IMR-90 (cell line): ENCODE data around the gene IL16. TPM values are rescaled to one million over a fixed set of nuclear protein-coding genes. Genes with fewer than 3 reads are reported as not detected.

Experiments
- ATAC-seq: fragments of 200-7000 bp; cut with Tn5 transposase; 2 replicates; pipeline ENCODE4 v1.9.1; 2020; ENCODE audit warnings: low read depth, mild to moderate bottlenecking, moderate library complexity
- BruUV-seq: library from RNA; stranded (reverse); fragments of 400-500 nt; replicated peaks from 2 replicates; lab custom pipeline; 2021; lab: Mats Ljungman, UMichigan
- CTCF ChIA-PET: fragments of 300-600 bp; formaldehyde crosslinking; extraction: SDS; loops from one replicate; lab custom pipeline; 2021; ENCODE audit warnings: antibody characterized with exemption; lab: Yijun Ruan, JAX
- POLR2A ChIA-PET: fragments of 300-600 bp; sonication (Branson Sonifier 250); formaldehyde crosslinking; loops from one replicate; lab custom pipeline; 2022; ENCODE audit warnings: antibody characterized with exemption; ENCODE audit not compliant: unreplicated experiment; lab: Charles Lee
- DNase-seq: peaks from one replicate; pipeline ENCODE4 v3.0.0; 2013
- H2AFZ ChIP-seq: replicated peaks from 2 replicates; pipeline ENCODE3; 2013; ENCODE audit warnings: low read length, mild to moderate bottlenecking; ENCODE audit not compliant: poor library complexity
- H2AK5ac ChIP-seq: 2 replicates; pipeline ENCODE4 v1.6.1; 2013; ENCODE audit warnings: low read depth, low read length, inconsistent platforms
- H2AK9ac ChIP-seq: replicated peaks from 2 replicates; pipeline ENCODE3; 2013; ENCODE audit warnings: mild to moderate bottlenecking, low read depth, low read length, moderate library complexity; ENCODE audit not compliant: poor library complexity
- H2BK120ac ChIP-seq: 2 replicates; pipeline ENCODE4 v1.6.1; 2013; ENCODE audit warnings: low read depth, low read length, inconsistent platforms
- H2BK15ac ChIP-seq: 3 replicates; pipeline ENCODE4 v1.6.1; 2013; ENCODE audit warnings: low read depth, low read length, inconsistent platforms
- H2BK20ac ChIP-seq: 2 replicates; pipeline ENCODE4 v1.6.1; 2013; ENCODE audit warnings: low read depth, mild to moderate bottlenecking, inconsistent platforms, low read length, moderate library complexity
- H2BK5ac ChIP-seq: 2 replicates; pipeline ENCODE4 v1.6.1; 2013; ENCODE audit warnings: mild to moderate bottlenecking, low read depth, low read length, inconsistent platforms; ENCODE audit not compliant: poor library complexity, severe bottlenecking
- H3K14ac ChIP-seq: replicated peaks from 2 replicates; pipeline ENCODE4 v1.6.1; 2013; ENCODE audit warnings: low read depth, low read length, inconsistent platforms
- H3K18ac ChIP-seq: 2 replicates; pipeline ENCODE4 v1.6.1; 2013; ENCODE audit warnings: low read depth, low read length, control low read depth
- H3K23ac ChIP-seq: 2 replicates; pipeline ENCODE4 v1.6.1; 2013; ENCODE audit warnings: low read depth, low read length, inconsistent platforms
- H3K27ac ChIP-seq: 2 replicates; pipeline ENCODE4 v1.5.1; 2013; ENCODE audit warnings: mild to moderate bottlenecking, control low read depth, low read length; ENCODE audit not compliant: insufficient read depth
- H3K27me3 ChIP-seq: 2 replicates; pipeline ENCODE4 v1.6.1; 2013; ENCODE audit warnings: low read length; ENCODE audit not compliant: control insufficient read depth, insufficient read depth
- H3K36me3 ChIP-seq: 2 replicates; pipeline ENCODE4 v1.6.1; 2013; ENCODE audit warnings: low read length, mixed read lengths; ENCODE audit not compliant: control insufficient read depth, insufficient read depth
- H3K4ac ChIP-seq: 2 replicates; pipeline ENCODE4 v1.6.1; 2013; ENCODE audit warnings: low read depth, low read length, inconsistent platforms
- H3K4me1 ChIP-seq: 2 replicates; pipeline ENCODE4 v1.6.1; 2013; ENCODE audit warnings: low read length, mixed read lengths; ENCODE audit not compliant: control insufficient read depth, insufficient read depth
- H3K4me2 ChIP-seq: 2 replicates; pipeline ENCODE4 v1.6.1; 2013; ENCODE audit warnings: low read depth, mild to moderate bottlenecking, control low read depth, low read length, moderate library complexity
- H3K4me3 ChIP-seq: 2 replicates; pipeline ENCODE4 v1.5.1; 2013; ENCODE audit warnings: low read depth, mild to moderate bottlenecking, control low read depth, low read length, moderate library complexity; ENCODE audit not compliant: insufficient read depth
- H3K56ac ChIP-seq: 2 replicates; pipeline ENCODE4 v1.6.1; 2013; ENCODE audit warnings: low read length, inconsistent platforms; ENCODE audit not compliant: insufficient read depth; ENCODE audit errors: extremely low read depth
- H3K79me1 ChIP-seq, 2 experiments: 2 replicates each; pipeline ENCODE4 v1.6.1; 2013; ENCODE audit warnings: low read length in 2 of 2, inconsistent platforms in 1 of 2, low read depth in 1 of 2
- H3K9ac ChIP-seq: 2 replicates; pipeline ENCODE4 v1.6.1; 2013; ENCODE audit warnings: low read depth, low read length, control low read depth
- H3K9me1 ChIP-seq: 2 replicates; pipeline ENCODE4 v1.6.1; 2013; ENCODE audit warnings: low read length, inconsistent platforms; ENCODE audit not compliant: insufficient read depth
- H3K9me3 ChIP-seq: 2 replicates; pipeline ENCODE4 v1.6.1; 2013; ENCODE audit warnings: low read length; ENCODE audit not compliant: control insufficient read depth, insufficient read depth
- H4K20me1 ChIP-seq: 2 replicates; pipeline ENCODE4 v1.6.1; 2013; ENCODE audit warnings: low read length, inconsistent platforms; ENCODE audit not compliant: insufficient read depth
- H4K5ac ChIP-seq: 2 replicates; pipeline ENCODE4 v1.6.1; 2013; ENCODE audit warnings: mild to moderate bottlenecking, low read depth, low read length, control low read depth
- H4K8ac ChIP-seq, 2 experiments: 2 replicates each; pipeline ENCODE4 v1.6.1; 2013; ENCODE audit warnings: low read depth in 2 of 2, low read length in 2 of 2, control low read depth in 1 of 2, inconsistent platforms in 1 of 2
- H4K91ac ChIP-seq: 2 replicates; pipeline ENCODE4 v1.6.1; 2013; ENCODE audit warnings: low read depth, low read length, inconsistent platforms; ENCODE audit not compliant: insufficient read depth
- NFE2L2 ChIP-seq: fragments of 150-350 bp; IDR thresholded peaks from 2 replicates; pipeline ENCODE4 v1.6.1; 2016; ENCODE audit warnings: low read depth, mild to moderate bottlenecking, low read length
- RAD21 ChIP-seq: IDR thresholded peaks from 2 replicates; pipeline ENCODE4 v1.6.1; 2012; ENCODE audit warnings: low read length, improper control_type of control experiment
- SMC3 ChIP-seq: fragments of 150-350 bp; IDR thresholded peaks from 2 replicates; pipeline ENCODE4 v1.6.1; 2016; ENCODE audit warnings: low read depth, mild to moderate bottlenecking, antibody characterized with exemption, low read length, moderate library complexity
- WGBS, 2 experiments: methylation state at CpG; one replicate each; pipeline versions ENCODE4 v1.1.5 to v1.1.7; 2013; ENCODE audit warnings: missing lambda C conversion rate in 2 of 2; ENCODE audit not compliant: insufficient read length in 1 of 2; ENCODE audit errors: extremely low coverage in 2 of 2; 5-methylcytosine and 5-hydroxymethylcytosine counted together
- dilution Hi-C: fragments of 300-500 bp; cut with HindIII; formaldehyde crosslinking; loops from one replicate; pipeline ENCODE4 v1.14.3; 2018; ENCODE audit warnings: low sequenced_read_pairs; ENCODE audit not compliant: unreplicated experiment
- in situ Hi-C: fragments of 300-500 bp; cut with MboI; formaldehyde crosslinking; loops from 3 replicates; pipeline ENCODE4 v1.14.3; 2019; ENCODE audit warnings: low sequenced_read_pairs, inconsistent platforms, mixed read lengths
- intact Hi-C: fragments of 100-400 bp; cut with micrococcal nuclease; formaldehyde crosslinking; loops from 2 replicates; pipeline ENCODE4 v1.10.0; 2022
- polyA plus RNA-seq, 3 experiments: library from polyadenylated mRNA; depleted of rRNA; stranded (reverse); fragments of >200 nt; gene quantifications; 2 replicates each; pipeline ENCODE4 v1.2.3, GENCODE V29; 2012; ENCODE audit warnings: low replicate concordance in 1 of 3
- total RNA-seq: library from RNA; depleted of rRNA; stranded (reverse); fragments of >200 nt; gene quantifications from 2 replicates; pipeline ENCODE4 v1.2.3, GENCODE V29; 2012
- TF ChIP-seq, protein P1 (sequence below): fragments of 150-350 bp; IDR thresholded peaks from 2 replicates; pipeline ENCODE4 v1.6.1; 2017; ENCODE audit warnings: mild to moderate bottlenecking, antibody characterized with exemption, low read length, low read depth
- TF ChIP-seq, protein P2 (sequence below): fragments of 150-350 bp; IDR thresholded peaks from 2 replicates; pipeline ENCODE4 v1.6.1; 2016; ENCODE audit warnings: low read depth, mild to moderate bottlenecking, low read length, moderate library complexity, borderline replicate concordance

Gene IL16
- total and polyA plus RNA-seq, 2 of the 4 experiments (the other 2 are of a cell fraction) = 0.18 to 0.27 TPM

DNA sequence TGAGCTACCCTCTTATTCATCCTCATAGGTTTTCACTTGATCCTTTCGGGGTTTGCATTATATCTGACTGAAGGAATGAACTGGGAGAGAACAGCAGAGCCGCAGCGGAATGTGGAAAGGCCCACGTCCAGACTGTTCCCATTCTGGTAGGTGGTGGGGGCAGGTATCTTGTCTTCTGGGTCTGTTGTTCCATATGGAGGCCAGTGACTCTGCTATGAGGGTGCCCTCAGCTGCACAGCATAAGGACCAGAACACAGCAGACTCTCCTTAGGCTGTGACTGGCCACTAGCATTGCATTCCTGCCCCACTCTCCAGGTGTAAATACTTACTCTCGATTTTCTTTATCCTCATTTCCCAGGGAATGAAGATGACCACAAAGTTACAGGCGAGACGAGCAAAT is 165.2 kb downstream of the IL16 start:
- CTCF ChIA-PET = no interaction called here
- H3K27me3 ChIP-seq = no peaks in the 10 kb centered on the region
- H3K18ac ChIP-seq = no peak overlapping the region
- no peak overlapping the region for H3K9ac ChIP-seq
- H3K4me2 ChIP-seq = no peak overlapping the region
- DNase-seq (no peak), ATAC-seq (no peak)
- H3K4me3 ChIP-seq = no peak overlapping the region
- no peak overlapping the region for H4K8ac ChIP-seq
- no peak overlapping the region for H4K91ac ChIP-seq
- no peaks in the 10 kb centered on the region for H3K4me1 ChIP-seq
- H2BK5ac ChIP-seq = no peak overlapping the region
- in situ Hi-C loops (no loop called here), intact Hi-C loops (loop anchor here (5.0 kb wide), 1 partner anchor 210 kb away; no protein-coding TSS in a partner anchor), dilution Hi-C loops (no loop called here)
- no peak overlapping the region for H3K23ac ChIP-seq
- no peak overlapping the region for H3K56ac ChIP-seq
- H2AFZ ChIP-seq = no peak overlapping the region
- H2BK120ac ChIP-seq = no peak overlapping the region
- TF ChIP-seq SMC3 (no peak), NFE2L2 (no peak), RAD21 (no peak)
- TF ChIP-seq, protein P1, sequence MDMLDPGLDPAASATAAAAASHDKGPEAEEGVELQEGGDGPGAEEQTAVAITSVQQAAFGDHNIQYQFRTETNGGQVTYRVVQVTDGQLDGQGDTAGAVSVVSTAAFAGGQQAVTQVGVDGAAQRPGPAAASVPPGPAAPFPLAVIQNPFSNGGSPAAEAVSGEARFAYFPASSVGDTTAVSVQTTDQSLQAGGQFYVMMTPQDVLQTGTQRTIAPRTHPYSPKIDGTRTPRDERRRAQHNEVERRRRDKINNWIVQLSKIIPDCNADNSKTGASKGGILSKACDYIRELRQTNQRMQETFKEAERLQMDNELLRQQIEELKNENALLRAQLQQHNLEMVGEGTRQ = no peak
- TF ChIP-seq, protein P2, sequence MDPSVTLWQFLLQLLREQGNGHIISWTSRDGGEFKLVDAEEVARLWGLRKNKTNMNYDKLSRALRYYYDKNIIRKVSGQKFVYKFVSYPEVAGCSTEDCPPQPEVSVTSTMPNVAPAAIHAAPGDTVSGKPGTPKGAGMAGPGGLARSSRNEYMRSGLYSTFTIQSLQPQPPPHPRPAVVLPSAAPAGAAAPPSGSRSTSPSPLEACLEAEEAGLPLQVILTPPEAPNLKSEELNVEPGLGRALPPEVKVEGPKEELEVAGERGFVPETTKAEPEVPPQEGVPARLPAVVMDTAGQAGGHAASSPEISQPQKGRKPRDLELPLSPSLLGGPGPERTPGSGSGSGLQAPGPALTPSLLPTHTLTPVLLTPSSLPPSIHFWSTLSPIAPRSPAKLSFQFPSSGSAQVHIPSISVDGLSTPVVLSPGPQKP = no peak
- H3K36me3 ChIP-seq = no peaks in the 10 kb centered on the region
- no peak overlapping the region for H3K14ac ChIP-seq
- POLR2A ChIA-PET = no interaction called here
- no peak overlapping the region for H3K4ac ChIP-seq
- H2BK20ac ChIP-seq = no peak overlapping the region
- no peaks in the 10 kb centered on the region for H4K20me1 ChIP-seq
- H3K79me1 ChIP-seq = no peaks in the 10 kb centered on the region
- no peak overlapping the region for H2AK9ac ChIP-seq
- H2AK5ac ChIP-seq = no peak overlapping the region
- no peak overlapping the region for H3K27ac ChIP-seq
- H2BK15ac ChIP-seq = no peak overlapping the region
- no peak overlapping the region for H4K5ac ChIP-seq
- WGBS, 2 experiments = no CpG with 5 or more reads among the region's 7 CpGs
- H3K9me1 ChIP-seq = 0 out of 2 replicates have a peak, but pooled peaks cover 2% of the 10 kb centered on the region
- no TSS peak for BruUV-seq
- no peaks in the 10 kb centered on the region; the same call in 1 of the 2 replicates for H3K9me3 ChIP-seq
